Caco-2 (cell line): ENCODE results near the gene KCNJ1. TPM values are rescaled to one million over a fixed set of nuclear protein-coding genes. Genes with fewer than 3 reads are reported as not detected.

Source experiments
- BruUV-seq: library from RNA; stranded (reverse); fragments of 400-500 nt; replicated peaks from 2 replicates; lab custom pipeline; 2021; lab: Mats Ljungman, UMichigan
- CTCF ChIA-PET: fragments of 300-600 bp; sonication (Branson Sonifier 250); formaldehyde crosslinking; loops from one replicate; lab custom pipeline; 2022; ENCODE audit warnings: antibody characterized with exemption; lab: Charles Lee
- POLR2A ChIA-PET: fragments of 300-600 bp; sonication (Branson Sonifier 250); formaldehyde crosslinking; loops from one replicate; lab custom pipeline; 2022; ENCODE audit warnings: antibody characterized with exemption; lab: Charles Lee
- DNase-seq, 2 experiments: peaks; one replicate each; pipeline versions ENCODE4 v3.0.0 to v3.0.0-alpha.2; 2020 to 2022
- H3K27me3 ChIP-seq: replicated peaks from 2 replicates; pipeline ENCODE4 v1.6.0; 2011; ENCODE audit warnings: low read length; ENCODE audit not compliant: control insufficient read depth, insufficient read depth
- H3K36me3 ChIP-seq: 2 replicates; pipeline ENCODE4 v1.5.1; 2011; ENCODE audit warnings: low read length; ENCODE audit not compliant: control insufficient read depth, insufficient read depth
- H3K4me1 ChIP-seq: fragments of 250-450 bp; sonication (Bioruptor Pico); 2 replicates; pipeline ENCODE4 v1.5.1; 2020; ENCODE audit warnings: mild to moderate bottlenecking
- H3K4me3 ChIP-seq: 2 replicates; pipeline ENCODE4 v1.5.1; 2011; ENCODE audit warnings: low read depth, mild to moderate bottlenecking, control low read depth, low read length
- H3K9me3 ChIP-seq: fragments of 250-450 bp; sonication (Bioruptor Pico); 2 replicates; pipeline ENCODE4 v1.5.1; 2020; ENCODE audit warnings: mild to moderate bottlenecking, moderate library complexity
- H3K27ac Mint-ChIP-seq: one replicate; pipeline ENCODE4 v1.8.0; 2022; ENCODE audit warnings: mixed read lengths; ENCODE audit not compliant: unreplicated experiment
- H3K27me3 Mint-ChIP-seq: one replicate; pipeline ENCODE4 v1.8.0; 2022; ENCODE audit warnings: mixed read lengths; ENCODE audit not compliant: insufficient read depth, unreplicated experiment
- H3K36me3 Mint-ChIP-seq: one replicate; pipeline ENCODE4 v1.8.0; 2022; ENCODE audit warnings: mild to moderate bottlenecking, mixed read lengths; ENCODE audit not compliant: insufficient read depth, unreplicated experiment
- H3K4me1 Mint-ChIP-seq: one replicate; pipeline ENCODE4 v1.8.0; 2022; ENCODE audit warnings: low read depth, mixed read lengths; ENCODE audit not compliant: unreplicated experiment
- H3K4me3 Mint-ChIP-seq: one replicate; pipeline ENCODE4 v1.8.0; 2022; ENCODE audit warnings: mild to moderate bottlenecking, moderate library complexity, mixed read lengths; ENCODE audit not compliant: unreplicated experiment
- H3K9me3 Mint-ChIP-seq: one replicate; pipeline ENCODE4 v1.8.0; 2022; ENCODE audit warnings: mixed read lengths; ENCODE audit not compliant: unreplicated experiment
- intact Hi-C: fragments of 100-400 bp; cut with micrococcal nuclease; formaldehyde crosslinking; loops from one replicate; pipeline ENCODE4 v1.10.0; 2022; ENCODE audit not compliant: unreplicated experiment
- total RNA-seq: library from RNA; stranded (reverse); gene quantifications from 2 replicates; pipeline ENCODE4 v1.2.3, GENCODE V29; 2022
- TF ChIP-seq, protein P1 (sequence below), 2 experiments: fragments of 200-600 bp in 1 of 2; IDR thresholded peaks; 1 replicate in 1 of 2; 2 replicates in 1 of 2; pipeline versions ENCODE4 v1.5.1 to v1.8.0; 2011 to 2022; ENCODE audit warnings: antibody characterized with exemption in 1 of 2, control low read depth in 1 of 2, inconsistent platforms in 1 of 2, low read depth in 1 of 2, low read length in 1 of 2, mild to moderate bottlenecking in 1 of 2, moderate library complexity in 1 of 2; ENCODE audit not compliant: insufficient read depth in 1 of 2, severe bottlenecking in 1 of 2, unreplicated experiment in 1 of 2

The KCNJ1 gene
- total RNA-seq, 1 experiment from 2014 or later: not detected

DNA sequence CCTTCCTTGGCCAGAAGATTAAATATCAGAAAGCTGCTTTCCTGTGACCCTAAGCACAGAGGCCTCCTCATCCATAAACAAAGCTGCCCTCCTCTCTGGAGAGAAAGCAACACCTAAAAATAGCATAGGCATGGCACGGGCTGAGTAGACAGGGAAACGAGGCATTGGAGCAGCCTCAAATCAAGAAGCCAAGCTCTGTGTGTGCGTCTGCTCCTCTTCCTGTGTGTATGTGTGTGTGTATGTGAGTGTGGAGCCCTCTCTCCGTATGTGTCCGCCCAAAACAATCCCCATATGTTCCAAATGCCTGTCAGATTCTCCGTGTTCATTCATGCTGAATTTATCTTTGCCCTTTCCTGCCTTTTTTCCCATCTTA is 48.0 kb upstream of the KCNJ1 start:
- H3K4me1 Mint-ChIP-seq: no peaks in the 10 kb centered on the region
- CTCF ChIA-PET: interaction anchor here (0.6 to 1.3 kb wide), 2 partner anchors 16 to 41 kb away, joined by 3 read pairs; no protein-coding TSS in a partner anchor

DNA sequence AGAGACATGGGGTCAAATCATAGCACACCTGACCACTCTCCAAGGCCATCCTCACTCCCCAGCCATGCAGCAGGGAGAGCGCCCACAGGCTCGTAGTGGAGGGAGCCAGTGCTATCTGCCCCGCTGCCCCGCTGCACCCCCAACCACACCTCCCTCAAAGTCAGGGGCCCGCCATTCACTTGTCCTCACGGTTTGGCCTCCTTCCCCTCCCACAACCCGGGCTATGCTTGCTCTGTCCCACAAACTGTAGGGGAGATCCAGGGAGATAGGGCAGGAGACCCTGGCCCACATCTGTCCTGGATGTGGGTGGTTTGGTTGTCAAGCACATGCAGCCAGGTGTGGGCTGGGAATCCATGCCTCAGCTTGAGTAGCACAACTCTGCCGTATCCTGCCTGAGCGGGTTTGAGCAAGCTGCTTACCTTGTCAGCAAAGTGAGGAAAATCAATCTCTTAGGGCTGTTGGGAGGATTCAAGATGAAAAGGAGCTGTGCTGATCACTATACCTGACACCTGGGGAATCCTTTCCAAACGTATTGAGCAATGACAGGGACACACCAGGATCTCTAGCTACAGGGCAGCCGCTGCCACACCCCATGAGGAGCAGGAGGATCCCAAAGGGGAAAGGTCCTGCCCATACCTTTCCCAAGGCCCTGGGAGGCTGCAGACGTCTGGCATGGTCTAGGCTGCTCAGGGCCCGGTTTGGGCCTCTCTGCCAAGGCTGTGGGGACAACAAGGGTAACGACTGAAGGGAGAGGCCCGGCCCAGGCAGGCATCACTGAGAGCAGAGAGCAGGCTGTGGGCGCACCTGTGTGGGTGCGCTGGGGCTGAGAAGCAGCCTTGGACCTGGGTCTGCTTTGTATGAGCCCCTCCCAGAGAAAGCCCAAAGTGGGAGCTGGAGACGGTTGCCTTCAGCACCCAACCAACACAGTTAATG is 47.4 kb upstream of the KCNJ1 start:
- CTCF ChIA-PET: interaction anchor here (0.6 to 1.4 kb wide), 3 partner anchors 17 to 42 kb away, joined by 3 read pairs; no protein-coding TSS in a partner anchor

More for the DNA sequence above, 48.0 kb upstream of the KCNJ1 start:
- no TSS peak for BruUV-seq
- DNase-seq: no peak
- POLR2A ChIA-PET: no interaction called here
- Histone ChIP-seq H3K36me3 (no peaks in the 10 kb centered on the region), H3K4me3 (no peak overlapping the region), H3K4me1 (no peaks in the 10 kb centered on the region), H3K9me3 (no peaks in the 10 kb centered on the region), H3K27me3 (peaks cover 2% of the 10 kb centered on the region; the same call in 1 of the 2 replicates)
- H3K9me3 Mint-ChIP-seq: peaks cover 12% of the 10 kb centered on the region
- intact Hi-C loops: no loop called here
- H3K27me3 Mint-ChIP-seq: peaks cover 14% of the 10 kb centered on the region
- H3K27ac Mint-ChIP-seq: no peak overlapping the region
- TF ChIP-seq, protein P1, sequence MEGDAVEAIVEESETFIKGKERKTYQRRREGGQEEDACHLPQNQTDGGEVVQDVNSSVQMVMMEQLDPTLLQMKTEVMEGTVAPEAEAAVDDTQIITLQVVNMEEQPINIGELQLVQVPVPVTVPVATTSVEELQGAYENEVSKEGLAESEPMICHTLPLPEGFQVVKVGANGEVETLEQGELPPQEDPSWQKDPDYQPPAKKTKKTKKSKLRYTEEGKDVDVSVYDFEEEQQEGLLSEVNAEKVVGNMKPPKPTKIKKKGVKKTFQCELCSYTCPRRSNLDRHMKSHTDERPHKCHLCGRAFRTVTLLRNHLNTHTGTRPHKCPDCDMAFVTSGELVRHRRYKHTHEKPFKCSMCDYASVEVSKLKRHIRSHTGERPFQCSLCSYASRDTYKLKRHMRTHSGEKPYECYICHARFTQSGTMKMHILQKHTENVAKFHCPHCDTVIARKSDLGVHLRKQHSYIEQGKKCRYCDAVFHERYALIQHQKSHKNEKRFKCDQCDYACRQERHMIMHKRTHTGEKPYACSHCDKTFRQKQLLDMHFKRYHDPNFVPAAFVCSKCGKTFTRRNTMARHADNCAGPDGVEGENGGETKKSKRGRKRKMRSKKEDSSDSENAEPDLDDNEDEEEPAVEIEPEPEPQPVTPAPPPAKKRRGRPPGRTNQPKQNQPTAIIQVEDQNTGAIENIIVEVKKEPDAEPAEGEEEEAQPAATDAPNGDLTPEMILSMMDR (IDR thresholded peaks at IDR 0.05; ENCODE audit: insufficient read depth in 1 of 2, low read depth in 1 of 2, low read length in 1 of 2, severe bottlenecking in 1 of 2, unreplicated experiment in 1 of 2): no peak
- no peaks in the 10 kb centered on the region for H3K36me3 Mint-ChIP-seq
- no peak overlapping the region for H3K4me3 Mint-ChIP-seq

DNA sequence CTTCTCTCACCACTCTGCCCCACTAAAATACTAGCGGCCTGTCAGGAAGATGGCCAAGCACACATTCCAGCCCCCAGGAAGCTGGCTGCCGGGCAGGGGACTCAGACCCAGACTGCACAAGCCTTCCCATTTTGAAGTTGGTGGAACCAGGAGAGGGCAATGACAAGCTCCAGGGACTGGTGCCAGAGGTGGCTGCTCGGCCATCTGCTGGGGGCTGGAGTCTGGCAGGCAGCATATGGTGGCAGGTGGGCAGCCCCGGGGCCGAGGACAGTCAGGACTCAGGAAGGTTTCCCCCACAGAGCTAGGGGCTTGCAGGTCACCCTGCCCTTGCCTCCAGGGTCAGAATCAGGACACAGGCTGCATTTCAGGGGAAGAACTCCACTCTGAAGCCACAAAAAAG is 46.7 kb upstream of the KCNJ1 start:
- no peak overlapping the region for H3K4me3 ChIP-seq
- intact Hi-C loops: no loop called here
- peaks cover 2% of the 10 kb centered on the region; the same call in 1 of the 2 replicates for H3K27me3 ChIP-seq
- H3K4me1 ChIP-seq: no peaks in the 10 kb centered on the region
- H3K36me3 Mint-ChIP-seq: no peaks in the 10 kb centered on the region
- POLR2A ChIA-PET: no interaction called here
- peaks cover 12% of the 10 kb centered on the region for H3K9me3 Mint-ChIP-seq
- TF ChIP-seq, protein P1 (IDR thresholded peaks at IDR 0.05; ENCODE audit: insufficient read depth in 1 of 2, low read depth in 1 of 2, low read length in 1 of 2, severe bottlenecking in 1 of 2, unreplicated experiment in 1 of 2): no peak
- peaks cover 11% of the 10 kb centered on the region for H3K27me3 Mint-ChIP-seq
- CTCF ChIA-PET: interaction anchor here (1.4 to 1.7 kb wide), 2 partner anchors 26 to 43 kb away, joined by 3 to 4 read pairs; no protein-coding TSS in a partner anchor
- no peaks in the 10 kb centered on the region for H3K4me1 Mint-ChIP-seq
- no peak overlapping the region for H3K27ac Mint-ChIP-seq
- no peaks in the 10 kb centered on the region for H3K36me3 ChIP-seq
- no TSS peak for BruUV-seq
- H3K4me3 Mint-ChIP-seq: no peak overlapping the region
- no peak for DNase-seq
- H3K9me3 ChIP-seq: no peaks in the 10 kb centered on the region

More for the DNA sequence above, 47.4 kb upstream of the KCNJ1 start:
- Histone ChIP-seq H3K27me3 (peaks cover 2% of the 10 kb centered on the region; the same call in 1 of the 2 replicates), H3K4me1 (no peaks in the 10 kb centered on the region), H3K9me3 (no peaks in the 10 kb centered on the region), H3K4me3 (no peak overlapping the region), H3K36me3 (no peaks in the 10 kb centered on the region)
- intact Hi-C loops: no loop called here
- Mint-ChIP-seq H3K27ac (no peak overlapping the region), H3K9me3 (peaks cover 12% of the 10 kb centered on the region), H3K4me1 (no peaks in the 10 kb centered on the region), H3K4me3 (no peak overlapping the region), H3K27me3 (peaks cover 14% of the 10 kb centered on the region), H3K36me3 (no peaks in the 10 kb centered on the region)
- POLR2A ChIA-PET: no interaction called here
- DNase-seq: no peak
- no TSS peak for BruUV-seq
- TF ChIP-seq, protein P1 (IDR thresholded peaks at IDR 0.05; ENCODE audit: insufficient read depth in 1 of 2, low read depth in 1 of 2, low read length in 1 of 2, severe bottlenecking in 1 of 2, unreplicated experiment in 1 of 2): no peak
